IPS-18c (cell line): ENCODE data around the gene CLIP4.
"Not testable (repeated sequence)": the region's sequence is repeated elsewhere in the genome, so short reads cannot be mapped to it uniquely, and the experiment has no call there.

ENCODE experiments used
- H3K4me3 ChIP-seq: 2 replicates; pipeline ENCODE4 v1.7.0; 2013; ENCODE audit warnings: low read depth, mild to moderate bottlenecking, low read length, moderate library complexity; ENCODE audit not compliant: insufficient read depth
- H3K9me3 ChIP-seq: one replicate; pipeline ENCODE4 v1.6.1; 2013; ENCODE audit warnings: mild to moderate bottlenecking, low read length, moderate library complexity; ENCODE audit not compliant: control insufficient read depth, insufficient read depth

CLIP4 gene

DNA sequence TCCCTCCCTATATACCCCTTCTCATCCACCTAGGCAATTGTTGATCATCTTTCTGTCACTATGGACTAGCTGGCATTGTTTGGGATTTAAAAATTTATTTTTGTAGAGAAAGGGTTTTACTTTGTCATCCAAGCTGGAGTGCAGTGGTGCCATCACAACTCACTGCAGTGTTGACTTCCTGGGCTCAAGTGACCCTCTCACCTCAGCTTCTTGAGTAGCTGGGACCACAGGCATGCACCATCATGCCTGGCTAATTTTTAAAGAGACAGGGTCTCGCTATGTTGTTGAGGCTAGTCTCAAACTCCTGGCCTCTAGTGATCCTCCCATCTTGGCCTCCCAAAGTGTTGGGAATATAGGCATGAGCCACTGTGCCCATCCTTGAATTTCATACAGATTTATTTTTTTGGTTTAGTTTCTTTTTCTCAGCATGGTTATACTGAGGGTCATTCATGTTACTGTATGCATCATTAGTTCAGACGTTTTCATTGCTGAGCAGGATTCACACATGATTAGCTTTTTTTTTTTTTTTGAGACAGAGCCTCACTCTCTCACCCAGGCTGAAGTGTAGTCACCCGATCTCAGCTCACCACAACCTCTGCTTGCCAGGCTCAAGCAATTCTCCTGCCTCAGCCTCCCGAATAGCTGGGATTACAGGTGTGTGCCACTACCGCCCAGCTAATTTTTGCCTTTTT is 32.3 kb upstream of the CLIP4 start:
- Histone ChIP-seq H3K9me3 (peaks cover 6% of the 10 kb centered on the region), H3K4me3 (no peak overlapping the region)

DNA sequence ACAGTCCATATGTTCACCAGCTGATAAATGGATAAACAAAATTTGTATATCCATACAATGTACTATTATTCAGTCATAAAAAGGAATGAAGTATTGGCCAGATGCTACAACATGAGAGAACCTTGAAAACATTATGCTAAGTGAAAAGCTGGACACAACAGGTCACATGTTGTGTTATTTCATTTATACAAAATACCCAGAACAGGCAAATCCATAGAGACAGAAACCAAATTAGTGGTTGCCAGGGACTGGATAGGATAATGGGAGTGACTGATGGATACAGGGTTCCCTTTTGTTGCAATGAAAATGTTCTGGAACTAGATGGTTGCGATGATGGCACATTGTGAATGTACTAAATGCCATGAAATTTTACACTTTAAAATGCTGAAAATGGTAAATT is 30.7 kb upstream of the CLIP4 start:
- Histone ChIP-seq H3K4me3 (no peak overlapping the region), H3K9me3 (peaks cover 6% of the 10 kb centered on the region)

DNA sequence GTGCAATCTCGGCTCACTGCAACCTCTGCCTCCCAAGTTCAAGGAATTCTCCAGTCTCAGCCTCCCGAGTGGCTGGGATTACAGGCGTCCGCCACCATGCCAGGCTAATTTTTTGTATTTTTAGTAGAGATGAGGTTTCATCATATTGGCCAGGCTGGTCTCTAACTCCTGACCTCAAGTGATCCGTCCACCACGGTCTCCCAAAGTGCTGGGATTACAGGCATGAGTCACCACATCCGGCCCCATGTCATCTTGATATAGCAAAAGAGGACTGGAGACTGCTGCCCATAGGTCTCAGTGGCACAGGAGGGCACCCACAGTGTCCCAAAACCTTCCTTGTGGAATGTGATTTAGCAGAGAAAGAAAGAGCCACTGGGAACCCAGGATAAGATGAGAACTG is 24.9 kb upstream of the CLIP4 start:
- H3K9me3 ChIP-seq, H3K4me3 ChIP-seq: not testable (repeated sequence)

DNA sequence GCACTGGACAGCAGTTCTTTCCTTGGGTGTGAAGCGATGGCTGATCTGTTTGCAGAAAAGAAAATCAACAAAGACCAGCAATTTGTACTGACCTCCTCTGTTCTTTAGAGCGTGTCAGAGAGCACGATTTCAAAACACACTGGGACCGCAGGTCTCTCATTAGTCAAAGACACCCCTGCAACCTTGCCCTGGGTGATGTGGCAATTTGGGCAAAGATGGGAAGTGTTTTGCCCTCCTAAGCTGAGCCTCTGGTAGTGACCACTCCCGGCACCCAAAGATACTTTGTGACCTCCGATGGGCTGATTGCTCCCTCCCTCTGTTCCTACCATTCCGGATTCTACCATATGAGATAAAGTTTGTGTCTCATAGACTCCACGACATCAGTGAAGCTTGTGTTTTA is 18.2 kb upstream of the CLIP4 start:
- no peak overlapping the region for H3K4me3 ChIP-seq
- no peaks in the 10 kb centered on the region for H3K9me3 ChIP-seq

DNA sequence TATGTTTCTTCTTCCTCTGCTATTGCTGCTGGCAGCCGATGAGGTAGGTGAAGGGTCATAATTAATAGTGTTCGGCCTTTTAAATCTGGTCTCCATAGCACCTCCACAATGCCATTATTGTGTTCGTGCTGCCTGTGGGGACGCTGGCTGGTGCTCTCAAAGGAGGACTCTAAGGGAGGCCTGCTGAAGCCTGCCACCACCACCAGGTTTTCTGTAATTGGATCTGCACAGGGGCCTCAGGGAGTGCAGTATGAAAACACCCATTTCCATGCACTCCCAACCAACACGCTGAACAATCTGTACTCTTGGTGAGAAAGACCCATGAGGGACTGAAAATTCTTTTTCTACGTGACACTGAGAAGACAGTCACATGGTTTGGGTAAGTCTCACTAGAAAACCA is 17.6 kb upstream of the CLIP4 start:
- no peaks in the 10 kb centered on the region for H3K9me3 ChIP-seq
- no peak overlapping the region for H3K4me3 ChIP-seq

DNA sequence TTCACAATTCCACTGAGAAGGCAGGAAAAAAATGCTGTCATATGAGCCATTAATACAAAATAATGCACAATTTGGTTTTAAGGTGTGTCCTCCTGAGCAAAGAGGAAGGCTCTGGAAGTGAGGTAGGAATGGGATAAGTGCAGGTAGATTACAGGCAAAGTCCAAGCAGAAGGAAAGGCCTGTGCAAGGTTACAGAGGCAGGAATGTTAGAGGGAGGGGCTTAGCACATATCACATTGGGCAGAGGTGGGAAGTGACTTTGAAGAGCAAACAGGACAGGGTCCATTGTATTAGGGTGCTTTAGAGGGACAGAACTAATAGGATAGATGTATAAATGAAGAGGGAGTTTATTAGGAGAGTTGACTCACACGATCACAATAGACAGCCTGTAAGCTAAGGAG is 14.7 kb upstream of the CLIP4 start:
- no peak overlapping the region for H3K4me3 ChIP-seq
- H3K9me3 ChIP-seq = no peaks in the 10 kb centered on the region

DNA sequence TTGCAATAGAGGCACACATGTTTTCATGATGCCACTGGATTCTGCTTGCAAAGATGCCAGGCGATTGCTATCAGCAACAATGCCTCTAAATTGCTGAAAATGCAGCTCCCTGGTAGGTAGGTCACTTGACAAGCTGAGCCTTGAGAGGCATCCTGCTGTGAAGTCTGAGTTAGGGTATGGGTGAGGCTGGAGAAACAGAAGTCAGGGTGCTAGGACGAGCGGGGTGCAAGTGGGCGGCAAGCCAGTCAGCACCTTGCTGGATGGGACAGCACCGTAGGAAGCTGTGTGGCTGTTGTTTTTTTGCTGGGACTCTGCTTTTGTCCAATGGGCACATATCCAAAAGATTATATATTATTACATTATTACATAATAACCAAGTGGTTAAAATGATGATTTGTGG is 10.5 kb upstream of the CLIP4 start:
- H3K4me3 ChIP-seq = no peak overlapping the region
- no peaks in the 10 kb centered on the region for H3K9me3 ChIP-seq

DNA sequence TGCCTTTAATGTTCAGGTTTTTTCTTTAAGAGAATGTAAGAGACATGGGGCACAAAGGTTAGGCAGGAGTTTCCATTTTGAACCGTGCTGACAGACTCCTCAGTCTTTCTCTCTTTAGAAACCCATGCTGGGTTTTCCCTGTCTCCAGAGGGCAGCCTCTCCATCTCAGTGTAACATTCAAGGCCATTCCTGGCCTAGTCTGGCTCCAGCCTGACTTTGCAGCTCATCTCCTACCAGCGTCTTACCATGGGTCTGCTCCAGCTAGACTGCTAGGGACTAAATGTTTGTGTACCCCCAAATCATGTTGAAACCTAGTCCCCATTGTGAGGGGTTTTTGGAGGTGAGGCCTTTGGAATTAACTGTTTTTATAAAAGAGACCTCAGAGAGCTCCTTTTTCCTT is 9.8 kb upstream of the CLIP4 start:
- H3K4me3 ChIP-seq = no peak overlapping the region
- H3K9me3 ChIP-seq = no peaks in the 10 kb centered on the region

DNA sequence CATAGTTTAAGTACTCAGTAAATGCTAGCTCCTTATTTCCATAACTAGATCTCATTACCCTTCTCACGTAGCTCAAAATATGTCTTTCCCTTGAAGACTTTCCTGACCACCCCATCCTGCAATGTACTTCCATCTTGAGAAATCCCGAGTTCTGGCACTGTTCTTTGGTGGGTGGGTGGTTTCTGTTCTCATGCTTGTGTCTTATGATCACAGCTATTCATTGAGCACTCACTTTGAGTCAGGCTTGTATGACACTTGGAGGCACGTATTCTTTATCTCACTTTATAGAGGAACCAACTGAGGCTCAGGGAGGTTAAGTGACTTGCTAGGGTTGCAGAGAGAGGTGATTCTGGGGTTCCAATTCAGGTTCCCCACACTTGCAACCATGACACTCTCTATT is 9.0 kb upstream of the CLIP4 start:
- Histone ChIP-seq H3K4me3 (no peak overlapping the region), H3K9me3 (no peaks in the 10 kb centered on the region)

DNA sequence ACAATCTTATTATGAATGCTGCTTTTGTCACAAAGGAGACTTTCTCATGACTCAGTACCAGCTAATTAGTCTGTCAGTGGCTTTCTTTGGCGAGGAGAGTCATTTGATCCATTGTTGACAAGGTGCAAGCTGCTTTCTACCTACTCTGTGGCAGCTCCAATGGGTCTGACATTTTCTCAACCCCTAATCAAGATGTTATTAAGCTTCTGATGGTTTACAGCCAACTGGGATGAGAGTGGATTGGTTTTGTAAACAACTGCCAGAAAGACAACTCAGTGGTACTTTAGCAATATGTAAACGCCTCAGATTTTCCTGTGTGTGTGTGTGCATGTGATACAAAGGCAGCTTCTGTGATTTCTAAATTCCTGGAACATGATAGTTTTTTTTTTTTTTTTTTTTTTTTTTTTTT is 8.2 kb upstream of the CLIP4 start:
- no peak overlapping the region for H3K4me3 ChIP-seq
- H3K9me3 ChIP-seq = no peaks in the 10 kb centered on the region

DNA sequence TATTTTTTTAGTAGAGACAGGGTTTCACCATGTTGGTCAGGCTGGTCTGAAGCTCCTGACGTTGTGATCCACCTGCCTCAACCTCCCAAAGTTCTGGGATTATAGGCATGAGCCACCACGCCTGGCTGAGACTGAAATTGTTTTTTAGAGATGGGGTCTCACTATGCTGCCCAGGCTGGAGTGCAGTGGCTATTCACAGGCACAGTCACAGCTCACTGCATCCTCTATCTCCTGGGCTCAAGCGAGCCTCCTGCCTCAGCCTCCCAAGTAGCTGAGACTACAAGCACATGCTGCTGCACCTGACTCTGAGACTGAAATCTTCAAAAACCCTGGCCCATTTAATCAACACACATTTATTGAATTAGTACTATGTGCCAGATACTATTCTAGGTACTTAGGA is 7.7 kb upstream of the CLIP4 start:
- not testable (repeated sequence) for H3K4me3 ChIP-seq, H3K9me3 ChIP-seq

DNA sequence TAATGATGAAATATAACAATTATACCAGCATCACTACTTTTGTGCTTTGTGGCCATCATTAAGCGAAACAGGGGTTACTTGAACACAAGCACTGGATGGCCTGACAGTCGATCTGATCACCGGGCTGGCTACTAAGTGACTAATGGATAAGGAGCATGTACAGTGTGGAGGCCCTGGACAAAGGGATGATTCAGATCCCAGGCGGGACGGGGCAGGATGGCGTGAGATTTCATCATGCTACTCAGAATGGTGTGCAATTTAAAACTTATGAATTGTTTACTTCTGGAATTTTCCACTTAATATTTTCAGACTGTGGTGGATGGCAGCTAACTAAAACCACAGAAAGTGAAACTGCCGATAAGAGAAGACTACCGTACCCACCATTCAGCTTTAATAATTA is 7.0 kb upstream of the CLIP4 start:
- Histone ChIP-seq H3K9me3 (no peaks in the 10 kb centered on the region), H3K4me3 (no peak overlapping the region)

DNA sequence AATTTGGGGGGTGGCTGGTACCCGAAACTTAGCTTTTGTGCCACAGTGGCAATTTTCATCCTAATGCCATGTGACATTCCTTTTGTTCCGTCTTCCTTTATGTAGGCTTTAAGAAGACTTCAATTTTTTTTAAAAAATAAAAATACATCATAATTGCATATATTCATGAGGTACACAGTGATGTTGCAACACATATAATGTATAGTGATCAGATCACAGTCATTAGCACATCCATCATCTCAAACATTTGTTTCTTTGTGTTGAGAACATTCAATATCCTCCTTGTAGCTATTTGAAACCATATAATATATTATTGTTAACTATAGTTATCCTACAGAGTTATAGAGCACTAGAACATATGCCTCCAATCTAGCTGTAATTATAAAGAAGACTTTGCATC is 6.0 kb upstream of the CLIP4 start:
- Histone ChIP-seq H3K4me3 (no peak overlapping the region), H3K9me3 (no peaks in the 10 kb centered on the region)

DNA sequence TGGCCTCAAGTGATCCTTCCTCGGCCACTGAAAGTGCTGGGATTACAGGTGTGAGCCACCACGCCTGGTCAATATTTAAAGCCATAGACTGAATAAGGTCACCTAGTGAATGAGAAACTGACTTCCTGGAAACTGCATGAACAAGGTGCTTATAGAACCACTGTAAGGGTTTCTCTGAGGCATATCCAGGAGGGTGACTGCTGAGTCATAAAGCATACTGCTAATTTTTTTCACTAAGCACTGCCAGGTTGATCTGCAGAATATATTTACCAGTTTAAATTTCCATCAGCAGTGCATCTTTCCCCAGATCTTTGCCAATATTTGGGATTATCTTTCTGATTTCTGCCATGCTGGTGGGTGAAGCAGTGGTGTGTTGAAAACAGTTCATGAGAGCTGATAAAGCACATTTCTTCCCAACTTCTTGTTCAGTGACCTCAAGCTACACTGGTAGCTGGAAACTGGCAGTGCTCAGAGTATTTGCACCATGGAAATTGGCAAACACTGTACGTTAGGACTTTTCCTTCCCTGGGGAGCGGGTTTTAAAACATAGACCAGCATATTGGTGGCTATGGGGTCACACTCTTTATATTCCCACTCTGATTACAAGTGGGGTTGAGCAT is 4.2 kb upstream of the CLIP4 start:
- Histone ChIP-seq H3K4me3 (no peak overlapping the region), H3K9me3 (no peaks in the 10 kb centered on the region)

DNA sequence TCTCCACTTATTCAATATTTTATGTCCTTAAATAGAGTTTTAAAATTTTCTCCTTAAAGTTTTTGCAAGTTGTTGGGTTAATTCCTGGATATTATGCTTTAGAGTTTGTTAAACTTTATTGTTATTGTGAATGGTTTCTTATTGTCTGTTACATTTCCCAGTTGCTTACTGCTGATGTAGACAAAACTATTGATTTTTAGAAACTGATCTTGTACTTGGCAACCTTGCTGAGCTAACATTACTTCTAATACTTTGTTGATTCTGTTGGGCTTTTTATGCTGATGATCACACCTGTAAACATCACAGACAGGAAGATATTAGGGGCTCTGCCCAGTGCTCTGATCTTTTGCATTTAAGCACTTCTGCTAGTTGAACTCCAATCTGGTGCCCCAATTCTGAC is 2.8 kb upstream of the CLIP4 start:
- Histone ChIP-seq H3K9me3 (no peaks in the 10 kb centered on the region), H3K4me3 (no peak overlapping the region)

DNA sequence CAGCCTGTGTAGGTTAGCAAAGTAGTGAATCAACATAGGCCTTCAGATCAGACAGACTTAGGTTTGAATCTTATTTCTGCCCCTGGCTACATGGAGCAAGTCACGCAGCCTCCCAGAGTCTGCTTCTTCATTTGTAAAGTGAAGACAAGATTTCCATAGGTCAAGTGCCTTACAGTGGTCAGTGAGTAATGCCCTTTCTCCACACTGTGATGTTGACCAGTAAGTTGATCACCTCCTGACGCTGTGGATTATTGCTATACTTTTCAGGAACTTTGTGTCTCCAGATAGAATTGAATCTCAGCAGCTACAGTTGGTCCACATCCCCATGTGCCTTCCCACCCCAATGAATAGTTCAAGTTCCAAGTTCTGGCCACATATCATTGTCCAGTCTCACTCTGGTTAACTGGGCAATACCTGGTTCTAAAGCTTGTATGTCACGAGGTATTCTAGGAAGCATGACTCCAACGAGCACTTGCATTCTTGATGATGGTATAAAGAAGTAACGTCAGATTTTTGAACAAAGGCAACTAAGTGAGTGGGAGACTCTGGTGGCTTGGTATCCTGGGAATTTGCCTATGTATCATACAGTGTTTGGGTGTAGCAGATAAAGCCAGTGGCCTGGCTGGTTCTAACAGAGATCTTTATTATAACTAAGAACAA is 2.1 kb upstream of the CLIP4 start:
- Histone ChIP-seq H3K9me3 (no peaks in the 10 kb centered on the region), H3K4me3 (no peak overlapping the region)

DNA sequence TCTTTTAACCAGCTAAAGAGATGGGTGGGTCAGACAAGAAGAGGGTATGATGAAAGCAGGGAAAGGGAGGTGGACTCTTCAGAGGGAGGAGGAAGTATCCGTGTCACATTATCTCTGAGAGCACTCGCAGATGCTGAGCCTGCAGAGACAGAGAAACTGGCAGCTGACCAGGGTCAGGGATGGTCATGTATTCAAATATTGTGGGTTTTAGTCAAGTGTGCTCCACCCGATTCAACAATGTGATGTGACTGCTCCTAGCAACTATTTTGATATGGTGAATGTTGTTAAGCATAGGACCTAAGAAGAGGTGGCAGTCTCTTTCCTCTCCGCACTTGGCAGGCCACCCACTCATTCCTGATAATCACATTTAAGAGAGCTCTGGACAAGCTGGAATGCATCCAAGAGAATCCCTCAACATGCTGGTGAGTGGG is 1.3 kb upstream of the CLIP4 start:
- Histone ChIP-seq H3K4me3 (no peak overlapping the region), H3K9me3 (no peaks in the 10 kb centered on the region)

DNA sequence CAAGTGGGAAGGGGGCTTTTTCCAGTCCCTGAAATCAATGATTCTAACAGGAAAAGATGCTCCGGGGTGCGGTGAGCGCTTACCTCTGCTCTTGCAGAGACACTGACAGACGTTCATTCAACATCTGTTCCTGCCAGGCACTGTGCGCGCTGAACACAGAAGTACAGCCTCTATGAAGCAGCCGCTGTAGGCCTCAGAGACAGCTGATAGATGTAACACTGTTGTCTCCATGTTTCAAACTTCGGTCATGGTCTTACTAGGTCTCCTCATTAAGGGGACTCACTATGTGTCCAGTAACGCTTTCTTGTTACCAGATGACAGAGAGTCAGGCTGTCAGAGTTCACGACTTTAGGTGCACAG is 649 bp upstream of the CLIP4 start:
- Histone ChIP-seq H3K9me3 (no peaks in the 10 kb centered on the region), H3K4me3 (peak overlapping the region; percentile 51; the same call in 1 of the 2 replicates)
